ES-I3 (cell line): ENCODE measurements around the gene FURIN.
"Not testable (repeated sequence)": the region's sequence is repeated elsewhere in the genome, so short reads cannot be mapped to it uniquely, and the experiment has no call there.

Source experiments
- H3K36me3 ChIP-seq: 2 replicates; pipeline ENCODE4 v1.6.1; 2013; ENCODE audit warnings: mild to moderate bottlenecking, low read length, control low read depth, moderate library complexity; ENCODE audit not compliant: insufficient read depth
- H3K4me1 ChIP-seq: 2 replicates; pipeline ENCODE4 v1.6.1; 2013; ENCODE audit warnings: mild to moderate bottlenecking, control low read depth, low read length; ENCODE audit not compliant: insufficient read depth
- H3K9ac ChIP-seq: 2 replicates; pipeline ENCODE4 v1.6.1; 2013; ENCODE audit warnings: low read depth, mild to moderate bottlenecking, low read length, moderate library complexity
- H3K9me3 ChIP-seq: 2 replicates; pipeline ENCODE4 v1.6.1; 2013; ENCODE audit warnings: mild to moderate bottlenecking, low read length, moderate library complexity; ENCODE audit not compliant: control insufficient read depth, insufficient read depth

The FURIN gene

DNA sequence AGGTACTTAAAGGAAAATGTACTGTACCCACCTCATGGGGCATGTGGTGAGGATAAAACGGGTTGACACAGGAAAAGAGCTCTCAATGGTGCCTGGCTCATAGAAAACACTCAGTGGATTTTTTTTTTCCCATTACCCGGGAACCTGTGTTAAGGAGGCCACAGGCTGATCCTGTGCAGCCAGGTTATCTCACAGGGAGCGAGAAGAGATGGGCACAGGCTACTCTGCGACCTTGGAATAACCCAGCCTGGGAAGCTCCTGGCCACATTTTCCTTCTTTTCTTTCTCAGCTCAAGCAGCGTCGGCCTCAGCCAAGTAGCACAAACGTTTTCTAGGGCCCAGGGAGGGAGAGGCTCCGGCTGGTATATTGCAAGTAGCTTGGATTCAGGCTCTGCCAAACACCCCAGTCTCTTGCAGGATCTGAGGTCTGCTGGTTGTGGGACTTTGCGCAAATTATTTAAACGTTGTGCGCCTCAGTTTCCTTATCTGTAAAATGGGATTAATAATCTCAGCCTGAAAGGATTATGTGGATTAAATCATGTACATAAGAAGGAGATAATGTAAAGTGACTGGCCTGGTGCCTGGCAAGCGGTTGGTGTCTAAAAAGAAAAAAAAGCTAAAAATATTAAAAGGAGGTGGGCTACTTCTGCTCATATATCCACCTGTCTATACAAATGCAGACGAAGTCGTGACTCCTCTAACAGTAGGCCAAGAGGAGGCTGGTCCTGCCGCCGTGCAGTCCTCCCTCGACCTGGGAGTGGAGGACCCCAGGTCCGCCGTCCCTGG is 2.2 kb downstream of the FURIN start:
- Histone ChIP-seq H3K9ac (peak overlapping the region; percentile 86), H3K36me3 (no peaks in the 10 kb centered on the region), H3K4me1 (peaks cover 42% of the 10 kb centered on the region), H3K9me3 (no peaks in the 10 kb centered on the region)

DNA sequence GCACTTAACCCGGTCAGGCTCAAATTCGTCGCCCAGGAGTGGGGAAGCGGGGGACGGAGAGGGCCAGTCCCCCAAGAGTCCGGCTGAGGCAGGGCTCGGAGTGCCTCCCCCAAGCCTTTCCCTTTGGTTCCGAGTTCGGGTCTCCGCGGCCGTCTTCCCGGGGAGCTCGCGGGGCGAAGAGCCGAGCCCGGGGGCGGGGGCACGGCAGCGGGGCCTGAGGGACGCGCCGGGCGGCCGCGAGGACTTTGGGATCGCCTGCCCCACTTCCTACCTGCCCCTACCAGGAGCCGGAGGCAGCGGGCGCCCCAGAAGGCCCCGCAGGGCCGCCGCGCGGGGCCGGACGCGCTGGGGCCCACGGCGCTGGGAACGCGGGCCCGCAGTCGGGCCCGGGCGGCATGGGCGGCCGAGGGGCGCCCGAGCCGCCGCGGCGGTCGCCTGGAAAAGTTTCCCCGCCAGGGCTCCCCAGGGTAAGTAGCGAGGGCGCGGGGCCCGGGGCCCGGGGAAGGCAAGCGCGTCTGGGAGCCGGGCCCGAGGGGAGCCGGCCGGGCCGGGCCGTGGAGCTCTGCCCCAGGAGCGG is 2.8 kb downstream of the FURIN start:
- Histone ChIP-seq H3K36me3 (no peaks in the 10 kb centered on the region), H3K9me3 (no peaks in the 10 kb centered on the region), H3K4me1 (peaks cover 42% of the 10 kb centered on the region), H3K9ac (peak overlapping the region; percentile 86)

DNA sequence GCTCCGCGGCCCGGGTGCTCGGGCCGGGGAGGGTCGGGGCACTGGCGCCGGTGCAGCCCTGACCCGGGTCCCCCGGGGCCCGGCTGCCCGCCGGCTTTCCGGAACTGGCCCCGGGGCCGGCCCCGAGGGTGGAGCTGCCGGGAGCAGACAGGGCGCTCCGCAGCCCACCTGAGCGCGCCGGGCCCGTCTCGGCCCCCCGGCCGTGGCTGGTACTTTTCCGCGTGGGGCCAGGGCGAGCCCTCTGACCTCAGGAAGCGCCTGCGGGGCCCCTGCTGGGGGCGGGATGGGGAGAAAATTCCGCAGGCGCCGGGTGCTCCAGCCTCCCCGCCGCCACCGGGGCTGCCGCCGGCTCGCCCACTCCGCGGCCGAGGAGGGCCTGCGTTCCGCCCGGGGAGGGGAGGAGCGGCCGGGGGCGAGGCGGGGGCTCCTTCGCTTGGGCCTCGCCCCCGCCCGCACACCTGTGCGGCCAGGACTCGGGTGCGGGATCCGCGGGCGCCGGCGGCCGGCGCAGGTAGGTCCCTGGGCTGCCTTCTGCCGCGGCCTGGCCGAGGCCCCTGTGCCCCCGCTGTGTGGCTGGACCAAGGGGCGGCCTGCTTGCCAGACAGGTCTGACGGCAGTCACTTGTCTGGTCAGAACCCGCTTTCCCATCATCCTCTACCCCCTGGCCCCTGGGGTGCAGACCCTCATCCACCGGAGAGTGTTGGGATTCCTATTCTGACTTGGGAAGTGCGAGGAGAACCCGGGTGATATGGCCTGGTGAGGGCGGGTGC is 3.5 kb downstream of the FURIN start:
- Histone ChIP-seq H3K4me1 (peaks cover 42% of the 10 kb centered on the region), H3K9me3 (no peaks in the 10 kb centered on the region), H3K9ac (peak overlapping the region; percentile 86), H3K36me3 (no peaks in the 10 kb centered on the region)

DNA sequence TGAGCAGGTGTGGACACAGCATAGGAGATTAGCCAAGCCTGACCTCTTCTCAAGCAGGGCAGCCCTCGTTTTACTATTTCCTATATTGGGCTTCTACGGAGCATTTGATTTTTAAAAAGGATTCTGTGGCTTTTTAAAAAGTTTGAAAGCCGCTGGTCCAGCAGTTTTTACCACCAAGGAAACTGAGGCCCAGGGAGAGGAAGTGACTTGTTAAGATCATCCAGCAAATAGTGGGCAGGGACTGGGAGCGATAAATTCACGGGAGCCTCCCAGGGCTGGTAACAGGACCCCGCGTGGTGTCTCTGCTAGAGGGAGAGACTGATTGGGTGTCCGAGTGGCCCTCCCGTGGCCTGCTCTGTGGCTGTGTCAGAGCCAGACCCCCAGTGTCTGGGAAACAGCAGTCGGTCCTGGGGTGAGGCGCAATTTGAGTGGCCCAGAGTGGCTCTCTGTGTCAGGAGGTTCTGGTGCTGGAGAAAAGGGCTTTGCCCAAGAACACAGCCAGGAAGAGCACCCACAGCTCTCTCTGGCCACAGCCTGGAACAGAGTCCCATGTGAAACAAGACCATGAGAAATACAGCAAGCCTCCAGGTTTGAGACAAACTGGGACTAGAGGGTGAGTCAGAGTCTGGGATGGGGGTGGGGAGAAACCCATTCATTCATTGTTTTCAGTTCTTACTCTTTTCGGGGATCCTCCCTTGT is 4.2 kb downstream of the FURIN start:
- peaks cover 42% of the 10 kb centered on the region for H3K4me1 ChIP-seq
- no peaks in the 10 kb centered on the region for H3K9me3 ChIP-seq
- H3K9ac ChIP-seq: peak overlapping the region; percentile 86
- no peaks in the 10 kb centered on the region for H3K36me3 ChIP-seq

- H3K36me3 ChIP-seq: peaks cover 3% of the 10 kb centered on the region; the same call in 1 of the 2 replicates
- no peaks in the 10 kb centered on the region for H3K9me3 ChIP-seq
- peak overlapping the region; percentile 1; the same call in 1 of the 2 replicates for H3K9ac ChIP-seq
- peaks cover 35% of the 10 kb centered on the region for H3K4me1 ChIP-seq
These were observed 5.2 kb downstream of the FURIN start for GRCh38 chr15:90873488-90873997.

GRCh38 chr15:90873998-90874605 is 5.7 kb downstream of the FURIN start:
- Histone ChIP-seq H3K4me1 (peaks cover 30% of the 10 kb centered on the region), H3K9me3 (no peaks in the 10 kb centered on the region), H3K36me3 (peaks cover 3% of the 10 kb centered on the region; the same call in 1 of the 2 replicates), H3K9ac (no peak overlapping the region)

GRCh38 chr15:90874986-90875385 is 6.6 kb downstream of the FURIN start:
- not testable (repeated sequence) for H3K36me3 ChIP-seq, H3K9ac ChIP-seq, H3K9me3 ChIP-seq
- H3K4me1 ChIP-seq: peaks cover 23% of the 10 kb centered on the region

DNA sequence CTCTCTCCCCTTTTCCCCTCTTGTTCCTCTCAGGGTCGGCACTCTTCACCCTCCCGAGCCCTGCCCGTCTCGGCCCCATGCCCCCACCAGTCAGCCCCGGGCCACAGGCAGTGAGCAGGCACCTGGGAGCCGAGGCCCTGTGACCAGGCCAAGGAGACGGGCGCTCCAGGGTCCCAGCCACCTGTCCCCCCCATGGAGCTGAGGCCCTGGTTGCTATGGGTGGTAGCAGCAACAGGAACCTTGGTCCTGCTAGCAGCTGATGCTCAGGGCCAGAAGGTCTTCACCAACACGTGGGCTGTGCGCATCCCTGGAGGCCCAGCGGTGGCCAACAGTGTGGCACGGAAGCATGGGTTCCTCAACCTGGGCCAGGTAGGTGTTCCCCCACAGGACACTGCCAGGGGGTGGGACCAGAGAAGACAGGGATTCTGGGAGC is 7.2 kb downstream of the FURIN start:
- Histone ChIP-seq H3K9ac (no peak overlapping the region), H3K36me3 (peaks cover 3% of the 10 kb centered on the region; the same call in 1 of the 2 replicates), H3K4me1 (peaks cover 18% of the 10 kb centered on the region), H3K9me3 (no peaks in the 10 kb centered on the region)

GRCh38 chr15:90876046-90876445 is 7.7 kb downstream of the FURIN start:
- no peaks in the 10 kb centered on the region for H3K9me3 ChIP-seq
- H3K36me3 ChIP-seq: peaks cover 3% of the 10 kb centered on the region; the same call in 1 of the 2 replicates
- peaks cover 18% of the 10 kb centered on the region for H3K4me1 ChIP-seq
- no peak overlapping the region for H3K9ac ChIP-seq

- H3K9ac ChIP-seq: no peak overlapping the region
- H3K4me1 ChIP-seq: peaks cover 18% of the 10 kb centered on the region
- H3K9me3 ChIP-seq: no peaks in the 10 kb centered on the region
- H3K36me3 ChIP-seq: peaks cover 3% of the 10 kb centered on the region; the same call in 1 of the 2 replicates
These were observed 8.3 kb downstream of the FURIN start for GRCh38 chr15:90876512-90877170.

- H3K9me3 ChIP-seq: no peaks in the 10 kb centered on the region
- H3K36me3 ChIP-seq: peaks cover 3% of the 10 kb centered on the region; the same call in 1 of the 2 replicates
- no peak overlapping the region for H3K9ac ChIP-seq
- peaks cover 18% of the 10 kb centered on the region for H3K4me1 ChIP-seq
These were observed 8.9 kb downstream of the FURIN start for GRCh38 chr15:90877315-90877714.

DNA sequence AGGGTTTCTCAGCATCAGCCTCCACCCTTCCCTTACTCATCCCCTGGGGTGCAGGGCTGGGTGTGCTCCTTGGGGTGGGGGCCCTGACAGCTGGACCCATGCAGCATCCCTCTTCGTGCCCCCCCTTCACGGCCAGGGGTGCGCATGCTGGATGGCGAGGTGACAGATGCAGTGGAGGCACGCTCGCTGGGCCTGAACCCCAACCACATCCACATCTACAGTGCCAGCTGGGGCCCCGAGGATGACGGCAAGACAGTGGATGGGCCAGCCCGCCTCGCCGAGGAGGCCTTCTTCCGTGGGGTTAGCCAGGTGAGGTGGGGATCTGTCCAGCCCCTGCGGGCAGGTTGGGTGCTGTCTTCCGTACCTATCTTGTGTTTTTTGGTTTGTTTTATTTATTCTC is 9.6 kb downstream of the FURIN start:
- Histone ChIP-seq H3K4me1 (peaks cover 13% of the 10 kb centered on the region), H3K9me3 (no peaks in the 10 kb centered on the region), H3K9ac (no peak overlapping the region), H3K36me3 (peaks cover 3% of the 10 kb centered on the region; the same call in 1 of the 2 replicates)

GRCh38 chr15:90878660-90879059 is 10.3 kb downstream of the FURIN start:
- H3K9me3 ChIP-seq: no peaks in the 10 kb centered on the region
- peaks cover 12% of the 10 kb centered on the region for H3K4me1 ChIP-seq
- H3K9ac ChIP-seq: no peak overlapping the region
- peaks cover 3% of the 10 kb centered on the region; the same call in 1 of the 2 replicates for H3K36me3 ChIP-seq
